Chondrocyte (in vitro differentiated cells): Measurements from ENCODE around the gene TMEM260. TPM values are rescaled to one million over a fixed set of nuclear protein-coding genes. Genes with fewer than 3 reads are reported as not detected.

Experiments used
- DNase-seq: peaks from one replicate; pipeline ENCODE4 v3.0.0; 2021; ENCODE audit warnings: mixed read lengths, low spot score
- H3K27ac Mint-ChIP-seq: one replicate; pipeline ENCODE4 v1.8.0; 2021; ENCODE audit warnings: mild to moderate bottlenecking, moderate library complexity, mixed read lengths; ENCODE audit not compliant: unreplicated experiment
- H3K27me3 Mint-ChIP-seq: 2 replicates; pipeline ENCODE4 v1.8.0; 2021; ENCODE audit warnings: low read depth, mixed read lengths
- H3K36me3 Mint-ChIP-seq: 2 replicates; pipeline ENCODE4 v1.8.0; 2021; ENCODE audit warnings: low read depth, mixed read lengths
- H3K4me1 Mint-ChIP-seq: 2 replicates; pipeline ENCODE4 v1.8.0; 2021; ENCODE audit warnings: low read depth, mild to moderate bottlenecking, mixed read lengths
- H3K4me3 Mint-ChIP-seq: one replicate; pipeline ENCODE4 v1.8.0; 2021; ENCODE audit warnings: mild to moderate bottlenecking, moderate library complexity, mixed read lengths; ENCODE audit not compliant: unreplicated experiment
- H3K9me3 Mint-ChIP-seq: 2 replicates; pipeline ENCODE4 v1.8.0; 2021; ENCODE audit warnings: low read depth, mixed read lengths
- long read RNA-seq: library from polyadenylated mRNA; stranded (forward); transcript quantifications from one replicate; pipeline ENCODE4 v2.0.0, GENCODE V29; 2021
- total RNA-seq: library from RNA; stranded (reverse); gene quantifications from 3 replicates; pipeline ENCODE4 v1.2.1, GENCODE V29; 2021
- TF ChIP-seq, protein P1 (sequence below): fragments of 200-600 bp; sonication (generic); IDR thresholded peaks from 2 replicates; pipeline ENCODE4 v1.5.0; 2021; ENCODE audit warnings: antibody characterized with exemption, mild to moderate bottlenecking, moderate library complexity

Gene TMEM260
- 15.9 to 24.4 TPM (median 17.1 TPM) in 3 replicates for total RNA-seq
- long read RNA-seq, full-length matches to known transcripts: 6 of 11 reads
- long read RNA-seq, partial matches to known transcripts: 2 of 11 reads
- long read RNA-seq, other reads (novel, unspliced or antisense): 3 of 11 reads

DNA sequence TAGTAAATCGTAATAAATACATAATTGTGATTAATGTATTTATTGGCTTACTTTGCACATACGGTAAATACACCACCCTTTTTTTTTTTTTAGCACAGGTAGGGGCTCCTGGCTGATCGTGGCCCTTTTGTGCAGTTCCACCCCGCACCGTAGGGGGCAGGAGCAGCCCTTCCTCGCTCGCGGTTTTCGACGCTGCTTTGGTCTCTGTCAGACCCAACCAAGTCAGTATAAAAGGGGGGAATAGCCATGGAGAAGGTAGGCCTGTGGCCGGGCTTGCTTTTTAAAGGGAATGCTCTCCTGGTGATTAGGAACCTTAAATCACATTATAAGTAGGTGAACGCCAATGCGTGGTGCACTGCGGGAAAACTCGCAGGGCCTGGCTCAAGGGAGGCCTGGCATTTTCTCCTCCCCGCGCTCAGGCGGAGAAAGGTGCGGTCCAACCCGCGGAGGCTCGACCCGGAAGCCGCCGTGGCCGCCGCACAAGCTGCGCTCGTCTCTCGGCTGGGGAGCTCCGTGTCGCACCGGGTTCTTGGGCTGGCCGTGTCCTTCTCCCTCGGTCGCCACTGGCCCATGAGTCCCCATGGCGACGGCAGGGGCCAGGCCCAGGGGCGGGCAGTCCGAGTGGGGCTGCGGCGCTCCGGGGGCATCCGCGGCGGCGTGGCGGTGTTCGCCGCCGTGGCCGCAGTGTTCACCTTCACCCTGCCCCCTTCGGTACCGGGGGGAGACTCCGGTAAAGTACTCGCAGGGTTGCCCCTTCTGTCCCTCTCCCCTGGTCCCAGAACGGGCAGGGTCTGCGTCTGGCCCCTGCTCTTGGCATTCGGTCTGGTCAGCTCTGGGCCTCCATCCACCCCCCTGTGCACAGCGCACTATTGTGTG, at the start of gene TMEM260:
TMEM260 (plus strand) TSS at position 454 of the 876 bp plus-strand sequence; CDS start at position 571, 117 bp downstream.
- Mint-ChIP-seq H3K36me3 (no peaks in the 10 kb centered on the region), H3K27ac (peak within 1 kb of the TSS; percentile 95), H3K9me3 (no peaks in the 10 kb centered on the region), H3K4me1 (peaks cover 23% of the 10 kb centered on the region), H3K27me3 (no peaks in the 10 kb centered on the region), H3K4me3 (peak within 1 kb of the TSS; percentile 82)
- TF ChIP-seq, protein P1, sequence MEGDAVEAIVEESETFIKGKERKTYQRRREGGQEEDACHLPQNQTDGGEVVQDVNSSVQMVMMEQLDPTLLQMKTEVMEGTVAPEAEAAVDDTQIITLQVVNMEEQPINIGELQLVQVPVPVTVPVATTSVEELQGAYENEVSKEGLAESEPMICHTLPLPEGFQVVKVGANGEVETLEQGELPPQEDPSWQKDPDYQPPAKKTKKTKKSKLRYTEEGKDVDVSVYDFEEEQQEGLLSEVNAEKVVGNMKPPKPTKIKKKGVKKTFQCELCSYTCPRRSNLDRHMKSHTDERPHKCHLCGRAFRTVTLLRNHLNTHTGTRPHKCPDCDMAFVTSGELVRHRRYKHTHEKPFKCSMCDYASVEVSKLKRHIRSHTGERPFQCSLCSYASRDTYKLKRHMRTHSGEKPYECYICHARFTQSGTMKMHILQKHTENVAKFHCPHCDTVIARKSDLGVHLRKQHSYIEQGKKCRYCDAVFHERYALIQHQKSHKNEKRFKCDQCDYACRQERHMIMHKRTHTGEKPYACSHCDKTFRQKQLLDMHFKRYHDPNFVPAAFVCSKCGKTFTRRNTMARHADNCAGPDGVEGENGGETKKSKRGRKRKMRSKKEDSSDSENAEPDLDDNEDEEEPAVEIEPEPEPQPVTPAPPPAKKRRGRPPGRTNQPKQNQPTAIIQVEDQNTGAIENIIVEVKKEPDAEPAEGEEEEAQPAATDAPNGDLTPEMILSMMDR: peak; percentile 88
- DNase-seq: no peak

DNA sequence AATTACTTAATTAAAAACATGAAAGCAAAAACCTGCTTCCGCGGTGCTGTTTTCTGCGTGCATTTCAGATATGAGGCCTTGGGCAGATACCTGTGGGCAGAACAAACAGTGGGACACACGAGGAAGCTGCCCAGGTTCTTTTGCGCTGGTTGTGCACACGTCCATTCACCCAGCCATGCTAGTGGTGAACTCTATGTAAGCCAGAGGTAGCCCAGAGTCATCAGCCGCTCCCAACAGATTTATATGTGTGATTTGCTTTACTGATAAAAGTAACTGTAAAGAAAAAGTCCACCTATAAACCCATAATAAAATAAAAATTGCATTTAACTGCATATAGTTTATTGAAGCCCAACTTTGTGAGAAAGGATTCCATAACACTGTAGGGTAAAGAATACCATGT, 47.1 kb upstream of the TMEM260 start:
- Mint-ChIP-seq H3K36me3 (no peaks in the 10 kb centered on the region), H3K4me1 (no peaks in the 10 kb centered on the region), H3K9me3 (no peaks in the 10 kb centered on the region), H3K27ac (no peak overlapping the region), H3K27me3 (peaks cover 26% of the 10 kb centered on the region), H3K4me3 (no peak overlapping the region)
- TF ChIP-seq, protein P1: no peak
- no peak for DNase-seq

DNA sequence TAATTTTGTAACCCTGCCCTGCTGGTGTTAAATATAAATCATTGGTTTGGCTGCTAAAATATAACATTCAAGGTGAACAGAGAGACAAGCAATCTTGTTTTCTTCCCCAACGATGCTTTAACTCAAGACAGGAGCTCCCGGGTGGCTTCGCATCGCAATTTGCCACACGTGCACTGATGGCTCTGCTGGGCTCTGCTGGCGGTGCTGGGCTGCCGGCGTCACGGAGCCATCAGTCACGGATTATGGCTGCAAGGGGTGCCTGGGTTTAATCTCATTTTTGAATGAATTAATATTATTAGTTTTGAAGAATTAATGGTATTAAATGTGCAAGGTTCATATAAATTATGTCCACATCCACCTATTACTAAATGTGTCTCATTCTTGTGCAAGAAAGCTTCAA, 44.9 kb upstream of the TMEM260 start:
- DNase-seq: no peak
- Mint-ChIP-seq H3K4me3 (no peak overlapping the region), H3K4me1 (no peaks in the 10 kb centered on the region), H3K36me3 (no peaks in the 10 kb centered on the region), H3K9me3 (no peaks in the 10 kb centered on the region), H3K27me3 (peaks cover 23% of the 10 kb centered on the region), H3K27ac (no peak overlapping the region)
- TF ChIP-seq, protein P1: no peak

DNA sequence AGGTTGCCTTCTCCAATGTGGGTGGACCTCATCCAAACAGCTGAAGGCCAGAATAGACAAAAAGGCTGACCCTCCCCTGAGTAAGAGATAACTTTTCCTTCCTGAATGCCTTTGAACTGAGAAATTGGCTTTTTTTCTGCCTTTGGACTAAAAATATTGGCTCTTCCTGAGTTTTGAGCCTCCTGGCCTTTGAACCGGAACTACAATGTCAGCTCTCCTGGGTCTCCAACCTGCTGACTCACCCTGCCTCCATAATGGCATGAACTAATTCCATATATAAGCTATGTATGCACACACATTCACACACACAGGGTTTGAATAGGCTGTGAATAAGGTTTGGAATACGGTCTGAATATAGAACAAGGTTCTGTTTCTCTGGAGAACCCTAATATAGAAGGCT, 39.7 kb upstream of the TMEM260 start:
- no peak for DNase-seq
- Mint-ChIP-seq H3K4me3 (no peak overlapping the region), H3K36me3 (no peaks in the 10 kb centered on the region), H3K27me3 (peaks cover 18% of the 10 kb centered on the region), H3K4me1 (no peaks in the 10 kb centered on the region), H3K9me3 (no peaks in the 10 kb centered on the region), H3K27ac (no peak overlapping the region)
- TF ChIP-seq, protein P1: no peak

DNA sequence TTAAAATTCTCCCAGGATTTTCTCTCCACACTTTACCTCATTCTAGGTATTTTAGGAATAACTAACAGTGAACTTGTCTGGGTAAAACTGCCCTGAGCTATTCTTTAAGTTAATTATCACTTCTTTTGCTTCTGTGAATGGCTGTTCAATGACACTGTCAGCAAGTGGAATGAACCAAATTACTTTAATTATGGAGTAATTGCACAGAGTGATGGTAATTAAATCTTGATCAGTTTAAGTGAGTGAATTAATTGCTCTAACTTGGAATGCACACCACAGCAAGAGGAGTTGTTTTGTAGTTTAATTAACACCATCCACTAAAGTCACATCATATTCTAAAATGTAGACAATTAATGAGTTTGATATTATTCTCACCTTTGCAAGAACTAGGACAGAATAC, 36.2 kb upstream of the TMEM260 start:
- TF ChIP-seq, protein P1: no peak
- Mint-ChIP-seq H3K9me3 (no peaks in the 10 kb centered on the region), H3K4me3 (no peak overlapping the region), H3K27me3 (peaks cover 11% of the 10 kb centered on the region), H3K27ac (no peak overlapping the region), H3K4me1 (no peaks in the 10 kb centered on the region), H3K36me3 (no peaks in the 10 kb centered on the region)
- no peak for DNase-seq
